Lower leg skin (tissue), 4 donors: ENCODE measurements around the gene KCNMA1. TPM values are rescaled to one million over a fixed set of nuclear protein-coding genes. Genes with fewer than 3 reads are reported as not detected.

ENCODE experiments used
- DNase-seq, 2 donors: peaks; one replicate each; pipeline ENCODE4 v3.0.0-alpha.2; 2019; ENCODE audit warnings: low spot score in 2 of 2
- H3K4me3 ChIP-seq: fragments of 200-600 bp; sonication (generic); 2 replicates; pipeline ENCODE4 v1.5.1; 2017; ENCODE audit warnings: mild to moderate bottlenecking, low read depth; ENCODE audit not compliant: poor library complexity, severe bottlenecking
- CTCF ChIP-seq, 3 donors: fragments of 450-650 bp; IDR thresholded peaks; one replicate each; pipeline ENCODE4 v1.5.1; 2016; ENCODE audit warnings: antibody characterized with exemption in 3 of 3, mild to moderate bottlenecking in 3 of 3, moderate library complexity in 2 of 3
- POLR2A ChIP-seq, 2 donors: fragments of 450-650 bp; IDR thresholded peaks; one replicate each; pipeline ENCODE4 v1.6.1; 2016 to 2017; ENCODE audit warnings: antibody characterized with exemption in 2 of 2, mild to moderate bottlenecking in 1 of 2, moderate library complexity in 1 of 2
- WGBS, 2 donors: methylation state at CpG; one replicate each; pipeline ENCODE4 v1.1.5; 2018; 5-methylcytosine and 5-hydroxymethylcytosine counted together
- intact Hi-C: fragments of 100-400 bp; cut with DNase I; formaldehyde crosslinking; loops from one replicate; pipeline ENCODE4 v1.15.0; 2023; ENCODE audit warnings: low total_unique reads
- total RNA-seq, 4 donors: library from RNA; depleted of rRNA; stranded (reverse); fragments of >200 nt; gene quantifications; one replicate each; pipeline ENCODE4 v1.1.0, GENCODE V29; 2016

KCNMA1 gene
- total RNA-seq, 4 donors from 2014 or later, result 4.1 to 9.9 (median 6.5) TPM

- no peak for DNase-seq
- intact Hi-C loops, result no loop called here
- no peak overlapping the region for H3K4me3 ChIP-seq
- TF ChIP-seq CTCF (IDR thresholded peaks at IDR 0.05), result no peak
- TF ChIP-seq POLR2A (IDR thresholded peaks at IDR 0.05), result no peak
These were observed 613.1 kb downstream of the KCNMA1 start for GRCh38 chr10:77024461-77024860.

GRCh38 chr10:77023396-77023795 lies 614.2 kb downstream of the KCNMA1 start:
- H3K4me3 ChIP-seq, result no peak overlapping the region
- 80 to 90% methylated on average over 2 of the region's 2 CpGs for WGBS, 2 donors
- TF ChIP-seq CTCF (IDR thresholded peaks at IDR 0.05) (no peak), POLR2A (IDR thresholded peaks at IDR 0.05) (no peak)
- DNase-seq, result no peak
- intact Hi-C loops, result no loop called here

GRCh38 chr10:77022671-77023070 lies 614.9 kb downstream of the KCNMA1 start:
- intact Hi-C loops, result no loop called here
- no peak for DNase-seq
- H3K4me3 ChIP-seq, result no peak overlapping the region
- TF ChIP-seq POLR2A (IDR thresholded peaks at IDR 0.05) (no peak), CTCF (IDR thresholded peaks at IDR 0.05) (no peak)
- 72 to 93% methylated on average over 4 of the region's 4 CpGs for WGBS, 2 donors

GRCh38 chr10:77021966-77022490 lies 615.6 kb downstream of the KCNMA1 start:
- 59 to 65% methylated on average over 4 of the region's 4 CpGs for WGBS, 2 donors

GRCh38 chr10:77020426-77021040 lies 617.1 kb downstream of the KCNMA1 start:
- WGBS, 2 donors, result 71 to 86% methylated on average over 4 of the region's 4 CpGs
- DNase-seq, result no peak
- intact Hi-C loops, result no loop called here
- no peak overlapping the region for H3K4me3 ChIP-seq
- TF ChIP-seq POLR2A (IDR thresholded peaks at IDR 0.05), result no peak
- no peak for TF ChIP-seq CTCF (IDR thresholded peaks at IDR 0.05)

More at GRCh38 chr10:77021966-77022490, 615.6 kb downstream of the KCNMA1 start:
- H3K4me3 ChIP-seq, result no peak overlapping the region
- intact Hi-C loops, result no loop called here
- TF ChIP-seq CTCF (IDR thresholded peaks at IDR 0.05) (no peak), POLR2A (IDR thresholded peaks at IDR 0.05) (no peak)
- DNase-seq, result no peak

GRCh38 chr10:77016855-77017254 lies 620.8 kb downstream of the KCNMA1 start:
- TF ChIP-seq CTCF (IDR thresholded peaks at IDR 0.05) (no peak), POLR2A (IDR thresholded peaks at IDR 0.05) (no peak)
- H3K4me3 ChIP-seq, result no peak overlapping the region
- no peak for DNase-seq
- 72 to 85% methylated on average over 4 of the region's 4 CpGs for WGBS, 2 donors
- intact Hi-C loops, result no loop called here
